Activated T-cell treated with anti-CD3 and anti-CD28 coated beads for 4 hours (primary cell): ENCODE results near the gene MIDN.
"Not testable (repeated sequence)": the region's sequence is repeated elsewhere in the genome, so short reads cannot be mapped to it uniquely, and the experiment has no call there.

Experiments
- DNase-seq: peaks from one replicate; pipeline ENCODE4 v3.0.0-alpha.2; 2020

Gene MIDN

GRCh38 chr19:1248139-1248785 is at the start of gene MIDN:
Gene MIDN (plus strand): TSS chr19:1248583. CDS start chr19:1250297, 1,714 bp downstream.
- DNase-seq: peak; percentile 53

GRCh38 chr19:1199531-1199930 is 48.9 kb upstream of the MIDN start:
- no peak for DNase-seq

- DNase-seq: not testable (repeated sequence)
Measured at GRCh38 chr19:1200614-1201013, 47.8 kb upstream of the MIDN start.

- DNase-seq: peak; percentile 99
Measured at GRCh38 chr19:1205114-1206099, 43.0 kb upstream of the MIDN start, which contains the start of gene STK11. Gene STK11 (plus strand): TSS chr19:1205778. CDS start chr19:1206914, 1,136 bp downstream.

GRCh38 chr19:1206150-1206863 is 42.1 kb upstream of the MIDN start:
- no peak for DNase-seq

- DNase-seq: no peak
Measured at GRCh38 chr19:1206864-1207450, 41.4 kb upstream of the MIDN start.

GRCh38 chr19:1208830-1209229 is 39.6 kb upstream of the MIDN start:
- DNase-seq: not testable (repeated sequence)

GRCh38 chr19:1210227-1210538 is 38.2 kb upstream of the MIDN start:
- no peak for DNase-seq

- no peak for DNase-seq
Measured at GRCh38 chr19:1211494-1212234, 36.7 kb upstream of the MIDN start.

GRCh38 chr19:1213391-1214286 is 34.7 kb upstream of the MIDN start:
- no peak for DNase-seq

- no peak for DNase-seq
Measured at GRCh38 chr19:1214299-1214861, 34.0 kb upstream of the MIDN start.

- DNase-seq: no peak
Measured at GRCh38 chr19:1214862-1215731, 33.3 kb upstream of the MIDN start.

GRCh38 chr19:1216756-1217155 is 31.6 kb upstream of the MIDN start:
- no peak for DNase-seq

GRCh38 chr19:1217366-1217765 is 31.0 kb upstream of the MIDN start:
- no peak for DNase-seq

GRCh38 chr19:1218751-1219567 is 29.4 kb upstream of the MIDN start:
- DNase-seq: no peak

GRCh38 chr19:1219786-1220476 is 28.5 kb upstream of the MIDN start:
- DNase-seq: no peak

GRCh38 chr19:1220477-1220930 is 27.9 kb upstream of the MIDN start:
- DNase-seq: no peak
